ENCODE measurements around the gene SLX4. TPM values are rescaled to one million over a fixed set of nuclear protein-coding genes. Genes with fewer than 3 reads are reported as not detected.

Gene SLX4
- total RNA-seq, 1 donor from 2014 or later, result 5.1 TPM

- peaks cover 7% of the 10 kb centered on the region for H3K4me1 ChIP-seq
- ATAC-seq (no peak), DNase-seq (peak; percentile 26)
Measured at GRCh38 chr16:3608069-3608468, 3.3 kb downstream of the SLX4 start.

DNA sequence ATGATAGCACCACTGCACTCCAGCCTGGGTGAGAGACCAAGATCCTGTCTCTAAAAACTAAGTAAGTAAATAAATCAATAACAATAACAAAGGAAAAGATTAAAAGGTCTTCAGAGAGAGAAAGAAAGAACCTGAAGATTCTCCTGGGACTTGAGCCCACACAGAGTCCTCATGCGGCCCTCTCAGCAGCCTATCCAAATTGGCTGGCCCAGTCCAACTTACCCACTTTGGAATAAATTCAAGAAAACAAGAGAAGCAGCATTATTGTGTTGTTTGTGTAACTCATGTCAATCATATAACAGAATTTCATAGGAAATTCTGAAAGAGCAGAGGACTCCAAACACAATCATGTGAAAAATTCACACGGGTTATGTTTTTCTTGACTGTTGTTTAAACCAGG lies 3.8 kb downstream of the SLX4 start:
- DNase-seq (no peak), ATAC-seq (no peak)
- H3K36me3 ChIP-seq, result peaks cover 7% of the 10 kb centered on the region
- no peak for TF ChIP-seq CTCF (IDR thresholded peaks at IDR 0.05)
- no peak overlapping the region for H3K27ac ChIP-seq
- no peak overlapping the region for H3K4me3 ChIP-seq
- H3K4me1 ChIP-seq, result peaks cover 3% of the 10 kb centered on the region
- H3K9me3 ChIP-seq, result no peaks in the 10 kb centered on the region
- H3K27me3 ChIP-seq, result no peaks in the 10 kb centered on the region
- intact Hi-C loops (cut with DNase I), result no loop called here

More at GRCh38 chr16:3608069-3608468, 3.3 kb downstream of the SLX4 start:
- Histone ChIP-seq H3K27ac (no peak overlapping the region), H3K9me3 (no peaks in the 10 kb centered on the region), H3K36me3 (peaks cover 7% of the 10 kb centered on the region), H3K4me3 (no peak overlapping the region), H3K27me3 (no peaks in the 10 kb centered on the region)
- TF ChIP-seq CTCF (IDR thresholded peaks at IDR 0.05), result no peak
- intact Hi-C loops (cut with DNase I), result no loop called here

- Histone ChIP-seq H3K9me3 (no peaks in the 10 kb centered on the region), H3K36me3 (peaks cover 7% of the 10 kb centered on the region), H3K27me3 (no peaks in the 10 kb centered on the region), H3K4me3 (no peak overlapping the region), H3K27ac (no peak overlapping the region), H3K4me1 (no peaks in the 10 kb centered on the region)
- intact Hi-C loops (cut with DNase I), result no loop called here
- TF ChIP-seq CTCF (IDR thresholded peaks at IDR 0.05), result no peak
- ATAC-seq (no peak), DNase-seq (peak; percentile 20)
Measured at GRCh38 chr16:3607161-3607560, 4.2 kb downstream of the SLX4 start.

GRCh38 chr16:3606441-3606840 lies 5.0 kb downstream of the SLX4 start:
- TF ChIP-seq CTCF (IDR thresholded peaks at IDR 0.05), result no peak
- Histone ChIP-seq H3K9me3 (no peaks in the 10 kb centered on the region), H3K36me3 (peaks cover 7% of the 10 kb centered on the region), H3K4me1 (no peaks in the 10 kb centered on the region), H3K27me3 (no peaks in the 10 kb centered on the region), H3K4me3 (no peak overlapping the region), H3K27ac (no peak overlapping the region)
- DNase-seq, result peak; percentile 16
- no peak for ATAC-seq
- intact Hi-C loops (cut with DNase I), result no loop called here

GRCh38 chr16:3602320-3602653 lies 9.1 kb downstream of the SLX4 start:
- Histone ChIP-seq H3K27ac (no peak overlapping the region), H3K36me3 (peaks cover 11% of the 10 kb centered on the region), H3K27me3 (no peaks in the 10 kb centered on the region), H3K4me3 (no peak overlapping the region), H3K4me1 (no peaks in the 10 kb centered on the region), H3K9me3 (no peaks in the 10 kb centered on the region)
- TF ChIP-seq CTCF (IDR thresholded peaks at IDR 0.05), result no peak
- ATAC-seq (no peak), DNase-seq (peak; percentile 12)
- intact Hi-C loops (cut with DNase I), result no loop called here

DNA sequence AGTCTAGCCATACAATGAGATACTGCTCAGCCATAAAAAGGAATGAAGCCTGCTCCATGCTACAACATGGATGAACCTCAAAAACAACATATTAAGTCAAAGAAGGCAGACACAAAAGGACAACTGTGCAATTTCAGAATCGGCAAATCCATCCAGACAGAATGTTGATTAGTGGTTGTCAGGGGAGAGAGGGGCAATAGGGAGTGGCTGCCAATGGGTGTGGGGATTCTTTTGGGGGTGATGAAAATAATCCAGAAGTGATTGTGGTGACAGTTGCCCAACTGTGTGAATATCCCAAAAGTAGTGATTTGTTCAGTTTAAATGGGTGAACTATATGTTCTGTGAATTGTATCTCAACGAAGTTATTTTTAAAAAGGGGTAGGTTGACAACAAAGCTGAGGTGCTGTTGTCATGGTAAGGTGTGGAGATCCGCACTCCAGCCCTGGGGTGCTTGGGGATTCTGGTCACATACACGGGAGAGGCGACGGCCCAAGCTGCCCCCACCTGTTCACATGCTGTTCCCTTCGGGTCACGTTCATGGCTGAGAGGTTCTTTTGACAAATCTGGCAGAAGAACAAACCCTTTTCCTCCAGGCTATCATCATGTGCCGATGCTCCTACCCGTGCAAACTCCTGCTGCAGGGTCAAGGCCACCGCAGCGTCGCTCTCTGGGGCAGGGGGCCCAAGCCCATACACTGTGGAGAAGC lies 9.6 kb downstream of the SLX4 start:
- Histone ChIP-seq H3K4me3 (no peak overlapping the region), H3K4me1 (no peaks in the 10 kb centered on the region), H3K36me3 (peaks cover 11% of the 10 kb centered on the region), H3K9me3 (no peaks in the 10 kb centered on the region), H3K27me3 (no peaks in the 10 kb centered on the region), H3K27ac (no peak overlapping the region)
- TF ChIP-seq CTCF (IDR thresholded peaks at IDR 0.05), result no peak
- no peak for ATAC-seq
- intact Hi-C loops (cut with DNase I), result no loop called here
- DNase-seq, result peak; percentile 49

Measured in upper lobe of right lung (tissue), 1 donor.